Ishikawa (cell line): Measurements from ENCODE around the gene NR1H2.

Experiments
- CEBPB ChIP-seq: IDR thresholded peaks from 2 replicates; pipeline ENCODE4 v1.6.1; 2012
- CREB1 ChIP-seq: IDR thresholded peaks from 2 replicates; pipeline ENCODE4 v1.6.1; 2012; ENCODE audit warnings: low read depth
- EGR1 ChIP-seq: IDR thresholded peaks from 2 replicates; pipeline ENCODE4 v1.6.1; 2012
- EP300 ChIP-seq: IDR thresholded peaks from 2 replicates; pipeline ENCODE4 v1.6.1; 2012; ENCODE audit warnings: borderline replicate concordance
- FOXM1 ChIP-seq: IDR thresholded peaks from 2 replicates; pipeline ENCODE4 v1.6.1; 2012; ENCODE audit warnings: low read depth, borderline replicate concordance
- NFIC ChIP-seq: IDR thresholded peaks from 2 replicates; pipeline ENCODE4 v1.6.1; 2012
- RAD21 ChIP-seq: IDR thresholded peaks from 2 replicates; pipeline ENCODE4 v1.6.1; 2012; ENCODE audit warnings: low read depth
- TAF1 ChIP-seq: IDR thresholded peaks from 2 replicates; pipeline ENCODE4 v1.6.1; 2012; ENCODE audit warnings: low read depth, mild to moderate bottlenecking
- TCF12 ChIP-seq: IDR thresholded peaks from 2 replicates; pipeline ENCODE4 v1.6.1; 2012; ENCODE audit warnings: low read depth
- TEAD4 ChIP-seq: IDR thresholded peaks from 2 replicates; pipeline ENCODE4 v1.6.1; 2012
- YY1 ChIP-seq: IDR thresholded peaks from 2 replicates; pipeline ENCODE4 v1.6.1; 2012; ENCODE audit warnings: low read depth
- ZBTB7A ChIP-seq: IDR thresholded peaks from 2 replicates; pipeline ENCODE4 v1.6.1; 2012; ENCODE audit warnings: low read depth
- TF ChIP-seq, protein P1 (sequence below): IDR thresholded peaks from 2 replicates; pipeline ENCODE4 v1.6.1; 2012
- TF ChIP-seq, protein P2 (sequence below): IDR thresholded peaks from 2 replicates; pipeline ENCODE4 v1.6.1; 2012
- TF ChIP-seq, protein P3 (sequence below): IDR thresholded peaks from 2 replicates; pipeline ENCODE4 v1.6.1; 2012; ENCODE audit warnings: low read depth, mild to moderate bottlenecking

Gene NR1H2

DNA sequence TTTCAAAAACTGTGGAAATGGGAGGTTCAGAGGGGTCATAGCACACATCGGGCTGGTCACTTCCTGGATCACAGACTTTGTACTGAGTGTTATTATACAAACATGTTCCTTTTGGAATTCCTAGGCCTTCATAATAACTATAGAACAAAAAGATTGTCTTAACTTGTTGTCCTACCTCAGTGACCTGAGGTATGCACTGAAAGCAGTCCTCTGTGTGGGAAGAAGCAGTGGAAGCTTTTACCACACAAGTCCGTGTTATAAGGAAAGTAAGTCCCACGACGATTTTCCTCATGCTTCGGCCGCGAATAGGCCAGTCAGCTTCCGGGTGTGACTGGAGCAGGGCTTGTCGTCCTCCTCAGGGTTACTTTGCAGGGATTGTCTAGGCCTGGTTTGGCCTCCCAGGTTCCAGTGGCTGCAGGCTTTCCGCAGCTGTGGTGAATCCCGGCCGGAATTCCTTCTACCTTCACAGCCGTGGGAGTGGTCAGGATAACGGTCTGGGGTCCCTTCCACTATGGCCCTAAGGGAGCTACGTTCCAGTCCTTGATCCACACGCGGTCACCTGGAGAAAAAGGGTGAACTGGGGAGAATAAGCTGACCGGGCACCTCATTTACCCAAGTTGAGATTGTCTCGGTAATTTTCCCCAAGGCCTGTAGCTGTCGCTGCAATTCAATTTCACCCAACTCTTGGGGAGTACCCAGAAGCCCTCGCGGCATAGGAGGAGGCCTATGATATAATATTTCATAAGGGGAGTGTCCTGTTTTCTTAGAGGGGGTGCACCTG is 26.8 kb upstream of the NR1H2 start:
- no peak for TF ChIP-seq CEBPB
- no peak for TF ChIP-seq EGR1
- TF ChIP-seq TEAD4, result no peak
- no peak for TF ChIP-seq EP300

DNA sequence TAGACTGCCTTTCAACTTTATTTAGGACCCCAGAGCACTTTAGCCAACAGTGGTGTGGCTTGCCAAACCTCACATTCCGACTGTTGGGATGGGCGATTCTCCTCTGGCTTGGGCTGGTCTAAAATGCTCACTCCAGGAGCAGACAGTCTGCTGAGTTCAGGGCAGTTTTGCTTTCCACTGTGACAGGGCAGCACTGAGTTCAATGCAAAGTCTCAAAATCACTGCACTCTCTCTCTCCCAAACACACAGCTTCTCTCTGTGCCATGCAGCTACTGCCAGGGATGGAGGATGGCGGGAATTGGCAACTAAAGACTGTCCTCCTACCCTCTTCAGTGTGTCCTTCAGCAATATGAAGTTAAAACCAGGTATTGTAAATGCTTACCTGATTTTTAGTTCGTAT is 24.0 kb upstream of the NR1H2 start:
- TF ChIP-seq TAF1, result no peak
- TF ChIP-seq ZBTB7A, result no peak
- TF ChIP-seq TCF12, result no peak
- no peak for TF ChIP-seq YY1
- TF ChIP-seq TEAD4, result no peak
- TF ChIP-seq, protein P1, sequence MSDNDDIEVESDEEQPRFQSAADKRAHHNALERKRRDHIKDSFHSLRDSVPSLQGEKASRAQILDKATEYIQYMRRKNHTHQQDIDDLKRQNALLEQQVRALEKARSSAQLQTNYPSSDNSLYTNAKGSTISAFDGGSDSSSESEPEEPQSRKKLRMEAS, result no peak
- TF ChIP-seq EGR1, result no peak
- no peak for TF ChIP-seq CEBPB
- TF ChIP-seq CREB1, result no peak
- TF ChIP-seq FOXM1, result no peak
- TF ChIP-seq, protein P2, sequence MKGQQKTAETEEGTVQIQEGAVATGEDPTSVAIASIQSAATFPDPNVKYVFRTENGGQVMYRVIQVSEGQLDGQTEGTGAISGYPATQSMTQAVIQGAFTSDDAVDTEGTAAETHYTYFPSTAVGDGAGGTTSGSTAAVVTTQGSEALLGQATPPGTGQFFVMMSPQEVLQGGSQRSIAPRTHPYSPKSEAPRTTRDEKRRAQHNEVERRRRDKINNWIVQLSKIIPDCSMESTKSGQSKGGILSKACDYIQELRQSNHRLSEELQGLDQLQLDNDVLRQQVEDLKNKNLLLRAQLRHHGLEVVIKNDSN, result no peak
- TF ChIP-seq NFIC, result no peak
- TF ChIP-seq EP300, result no peak
- TF ChIP-seq, protein P3, sequence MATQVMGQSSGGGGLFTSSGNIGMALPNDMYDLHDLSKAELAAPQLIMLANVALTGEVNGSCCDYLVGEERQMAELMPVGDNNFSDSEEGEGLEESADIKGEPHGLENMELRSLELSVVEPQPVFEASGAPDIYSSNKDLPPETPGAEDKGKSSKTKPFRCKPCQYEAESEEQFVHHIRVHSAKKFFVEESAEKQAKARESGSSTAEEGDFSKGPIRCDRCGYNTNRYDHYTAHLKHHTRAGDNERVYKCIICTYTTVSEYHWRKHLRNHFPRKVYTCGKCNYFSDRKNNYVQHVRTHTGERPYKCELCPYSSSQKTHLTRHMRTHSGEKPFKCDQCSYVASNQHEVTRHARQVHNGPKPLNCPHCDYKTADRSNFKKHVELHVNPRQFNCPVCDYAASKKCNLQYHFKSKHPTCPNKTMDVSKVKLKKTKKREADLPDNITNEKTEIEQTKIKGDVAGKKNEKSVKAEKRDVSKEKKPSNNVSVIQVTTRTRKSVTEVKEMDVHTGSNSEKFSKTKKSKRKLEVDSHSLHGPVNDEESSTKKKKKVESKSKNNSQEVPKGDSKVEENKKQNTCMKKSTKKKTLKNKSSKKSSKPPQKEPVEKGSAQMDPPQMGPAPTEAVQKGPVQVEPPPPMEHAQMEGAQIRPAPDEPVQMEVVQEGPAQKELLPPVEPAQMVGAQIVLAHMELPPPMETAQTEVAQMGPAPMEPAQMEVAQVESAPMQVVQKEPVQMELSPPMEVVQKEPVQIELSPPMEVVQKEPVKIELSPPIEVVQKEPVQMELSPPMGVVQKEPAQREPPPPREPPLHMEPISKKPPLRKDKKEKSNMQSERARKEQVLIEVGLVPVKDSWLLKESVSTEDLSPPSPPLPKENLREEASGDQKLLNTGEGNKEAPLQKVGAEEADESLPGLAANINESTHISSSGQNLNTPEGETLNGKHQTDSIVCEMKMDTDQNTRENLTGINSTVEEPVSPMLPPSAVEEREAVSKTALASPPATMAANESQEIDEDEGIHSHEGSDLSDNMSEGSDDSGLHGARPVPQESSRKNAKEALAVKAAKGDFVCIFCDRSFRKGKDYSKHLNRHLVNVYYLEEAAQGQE, result no peak
- no peak for TF ChIP-seq RAD21

DNA sequence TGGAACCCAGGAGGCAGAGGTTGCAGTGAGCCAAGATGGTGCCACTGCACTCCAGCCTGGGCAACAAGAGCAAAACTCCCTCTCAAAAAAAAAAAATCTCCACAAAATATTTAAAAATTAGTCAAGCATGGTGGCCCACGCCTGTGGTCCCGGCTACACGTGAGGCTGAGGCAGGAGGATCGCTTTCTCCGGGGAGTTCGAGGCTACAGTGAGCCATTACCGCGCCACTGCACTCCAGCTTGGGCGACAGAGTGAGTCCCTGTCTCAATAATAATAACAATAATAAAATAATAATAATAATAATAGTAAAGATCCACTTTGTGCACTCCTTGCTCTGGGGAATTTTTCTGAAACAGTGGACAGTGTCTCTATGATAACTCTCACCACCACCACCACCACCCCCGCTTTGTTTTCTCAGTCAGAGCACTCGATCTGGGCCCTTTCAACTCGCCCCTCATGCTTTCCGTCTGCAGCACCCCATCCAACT is 19.5 kb upstream of the NR1H2 start:
- TF ChIP-seq CREB1 (no peak), NFIC (no peak), TAF1 (no peak), TEAD4 (no peak), TCF12 (no peak), EGR1 (no peak), YY1 (no peak), CEBPB (no peak), EP300 (no peak)
- TF ChIP-seq, protein P3, result no peak

DNA sequence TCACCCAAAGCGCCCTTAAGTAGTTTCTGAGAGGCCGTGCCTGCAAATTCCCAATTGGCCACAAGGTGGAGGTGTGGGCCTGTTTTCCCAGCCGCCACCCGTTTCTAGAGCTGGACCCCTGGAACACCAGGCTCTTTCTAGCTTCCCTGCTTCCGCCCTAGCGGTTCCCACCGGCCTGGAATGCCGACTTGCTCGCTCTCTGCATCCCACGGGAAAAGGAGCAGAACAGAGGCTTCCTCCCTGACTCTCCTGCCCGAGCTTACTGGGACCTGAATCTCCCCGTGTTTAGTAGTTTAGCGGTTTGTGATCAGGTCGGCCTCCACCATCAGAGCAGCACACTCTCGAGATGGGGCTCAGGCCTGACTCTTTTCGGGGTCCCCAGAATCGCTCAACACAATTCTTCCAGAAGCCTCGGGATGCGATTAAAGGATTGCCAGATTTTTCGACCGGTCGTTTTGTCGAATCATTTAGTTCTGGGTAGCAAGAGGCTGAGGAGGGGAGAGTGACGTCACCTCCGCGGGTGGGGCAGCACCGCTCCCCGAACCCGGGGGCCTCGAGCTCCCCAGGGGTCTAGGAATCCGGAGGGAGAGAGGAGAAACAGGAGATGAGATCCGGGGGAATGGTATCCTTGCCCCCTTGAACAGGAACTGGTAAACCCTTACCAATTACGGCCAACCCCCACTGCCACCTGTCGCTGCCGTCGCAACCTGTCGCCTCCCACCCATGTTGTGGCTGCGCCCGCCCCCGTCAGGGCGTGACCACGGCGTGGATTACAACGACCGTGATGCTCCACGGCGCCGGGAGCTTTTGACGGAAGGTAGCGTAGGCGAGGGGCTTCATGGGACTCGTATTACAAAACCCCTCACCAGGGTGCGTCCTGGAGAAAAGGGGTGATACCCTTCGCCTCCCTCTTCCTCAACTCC is 18.8 kb upstream of the NR1H2 start:
- TF ChIP-seq CREB1 (0 out of 2 replicates have a peak, but pooled peaks have one; percentile 33), RAD21 (peak; percentile 84), NFIC (no peak)

DNA sequence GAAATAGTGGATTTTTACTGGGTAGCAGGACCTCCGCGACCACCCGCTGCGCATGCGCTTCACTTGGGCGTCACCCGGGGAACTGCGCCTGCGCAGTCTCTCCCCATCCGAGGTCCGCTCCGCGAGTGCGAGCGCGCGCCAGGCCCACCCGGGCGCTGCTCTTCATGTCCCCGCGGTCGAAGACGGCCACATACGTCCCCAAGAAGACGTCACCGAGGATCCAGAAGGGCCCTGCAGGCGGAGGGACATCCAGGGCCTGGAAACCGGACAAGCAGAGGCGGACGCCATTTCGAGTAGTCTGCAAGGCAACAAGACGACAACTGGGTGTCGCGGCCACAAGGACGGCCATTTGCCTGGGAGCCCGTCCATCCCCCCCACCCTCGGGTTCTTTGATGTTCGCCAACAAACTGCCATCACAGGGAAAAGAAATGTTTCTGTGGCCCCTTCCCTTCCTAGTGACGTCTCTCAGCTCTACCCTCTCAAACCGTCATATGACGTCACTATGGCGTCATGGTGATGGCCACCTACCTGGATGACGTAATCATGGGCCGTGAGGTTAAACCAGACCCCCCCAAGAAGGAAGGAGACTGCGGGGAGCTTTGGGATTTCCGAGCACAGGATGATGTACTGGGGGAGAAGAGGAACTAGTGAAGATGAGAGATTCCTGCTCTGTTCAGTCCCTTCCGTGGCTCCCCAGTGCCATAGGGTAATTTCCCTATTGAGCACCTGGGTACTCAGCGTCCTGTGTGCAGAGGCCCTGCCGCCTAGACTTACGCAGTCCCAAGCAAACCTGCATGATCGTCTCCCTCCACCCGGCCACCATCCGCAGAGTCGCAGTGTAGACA is 17.6 kb upstream of the NR1H2 start:
- TF ChIP-seq CEBPB, result no peak
- no peak for TF ChIP-seq TEAD4
- TF ChIP-seq EP300, result no peak
- TF ChIP-seq CREB1, result peak; percentile 67
- TF ChIP-seq, protein P1, result no peak
- TF ChIP-seq YY1, result no peak
- no peak for TF ChIP-seq FOXM1
